Skeletal muscle tissue (tissue), 4 donors: ENCODE results near the gene ZNF524. TPM values are rescaled to one million over a fixed set of nuclear protein-coding genes. Genes with fewer than 3 reads are reported as not detected.

Experiments
- H3K27ac ChIP-seq: one replicate; pipeline ENCODE4 v1.7.0; 2013; ENCODE audit warnings: mild to moderate bottlenecking, low read depth, low read length, inconsistent platforms
- H3K27me3 ChIP-seq, 3 donors: one replicate each; pipeline ENCODE4 v1.7.0; 2013; ENCODE audit warnings: low read length in 3 of 3; ENCODE audit not compliant: control insufficient read depth in 3 of 3, insufficient read depth in 3 of 3
- H3K36me3 ChIP-seq, 3 donors: one replicate each; pipeline ENCODE4 v1.7.0; 2013; ENCODE audit warnings: low read length in 3 of 3; ENCODE audit not compliant: control insufficient read depth in 3 of 3, insufficient read depth in 3 of 3
- H3K4me1 ChIP-seq, 3 donors: one replicate each; pipeline ENCODE4 v1.7.0; 2013; ENCODE audit warnings: low read length in 3 of 3, mild to moderate bottlenecking in 3 of 3; ENCODE audit not compliant: control insufficient read depth in 3 of 3, insufficient read depth in 3 of 3
- H3K4me3 ChIP-seq, 3 donors: one replicate each; pipeline ENCODE4 v1.7.0; 2013; ENCODE audit warnings: low read length in 3 of 3
- H3K9ac ChIP-seq, 3 donors: one replicate each; pipeline ENCODE4 v1.7.0; 2013; ENCODE audit warnings: low read length in 3 of 3, mild to moderate bottlenecking in 3 of 3, moderate library complexity in 2 of 3, low read depth in 1 of 3
- H3K9me3 ChIP-seq, 3 donors: one replicate each; pipeline ENCODE4 v1.7.0; 2013; ENCODE audit warnings: low read length in 3 of 3; ENCODE audit not compliant: control insufficient read depth in 3 of 3
- total RNA-seq: library from RNA; depleted of rRNA; stranded (reverse); fragments of >200 nt; gene quantifications from one replicate; pipeline ENCODE4 v1.2.3, GENCODE V29; 2014
- donor health status: Osteomylitis.

The ZNF524 gene
- total RNA-seq, 1 donor from 2014 or later, result 4.7 TPM

GRCh38 chr19:55637534-55637933 is 37.4 kb downstream of the ZNF524 start:
- Histone ChIP-seq H3K27me3 (no peaks in the 10 kb centered on the region), H3K9ac (peak overlapping the region in 1 of 3 donors; percentile 40), H3K9me3 (no peaks in the 10 kb centered on the region), H3K27ac (no peak overlapping the region), H3K4me1 (peaks cover 57 to 70% (median 66%) of the 10 kb centered on the region in 3 donors), H3K36me3 (peaks cover 0 to 7% (median 2%) of the 10 kb centered on the region in 3 donors), H3K4me3 (peak overlapping the region in 2 of 3 donors; percentile 22 to 31)

GRCh38 chr19:55638864-55639359 is 38.8 kb downstream of the ZNF524 start:
- no peak overlapping the region for H3K27ac ChIP-seq
- no peaks in the 10 kb centered on the region for H3K9me3 ChIP-seq
- H3K4me1 ChIP-seq, result peaks cover 63 to 77% (median 74%) of the 10 kb centered on the region in 3 donors
- no peaks in the 10 kb centered on the region for H3K27me3 ChIP-seq
- H3K36me3 ChIP-seq, result peaks cover 0 to 7% (median 2%) of the 10 kb centered on the region in 3 donors
- no peak overlapping the region for H3K4me3 ChIP-seq
- H3K9ac ChIP-seq, result no peak overlapping the region

DNA sequence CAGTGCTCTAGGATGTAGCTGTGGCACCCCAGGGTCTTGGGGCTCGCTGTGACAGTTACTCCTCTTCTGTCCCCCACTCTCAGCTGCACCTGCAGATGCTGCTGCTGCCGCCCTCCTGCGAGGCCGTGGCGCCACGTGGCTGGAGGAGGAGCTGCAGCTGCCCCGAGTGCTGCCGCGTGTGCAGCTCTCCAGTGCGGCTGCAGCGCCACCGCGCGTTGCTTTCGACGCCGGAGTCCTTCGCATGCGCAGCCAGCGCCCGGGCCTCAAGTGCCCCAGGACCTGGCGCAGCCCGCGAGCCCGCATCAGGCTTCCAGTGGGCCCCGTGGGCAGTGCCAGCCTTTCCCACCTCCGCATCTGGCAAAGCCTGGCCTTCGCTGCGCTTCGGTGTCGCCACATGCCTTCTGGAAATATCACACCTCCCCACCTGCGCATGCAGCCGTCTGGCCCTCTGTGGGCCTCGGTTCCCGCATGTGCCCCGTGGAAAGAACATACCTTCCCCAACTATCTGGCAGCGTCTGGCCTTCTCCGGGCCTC is 40.0 kb downstream of the ZNF524 start:
- Histone ChIP-seq H3K9ac (peak overlapping the region; percentile 82 to 90 (median 84)), H3K4me3 (peak overlapping the region; percentile 79 to 87 (median 81)), H3K27me3 (no peaks in the 10 kb centered on the region), H3K9me3 (no peaks in the 10 kb centered on the region), H3K4me1 (peaks cover 68 to 83% (median 78%) of the 10 kb centered on the region in 3 donors), H3K27ac (peak overlapping the region; percentile 85), H3K36me3 (peaks cover 6 to 12% (median 7%) of the 10 kb centered on the region in 3 donors)

GRCh38 chr19:55640577-55641425 is 40.7 kb downstream of the ZNF524 start, which contains the start of gene ZNF580:
TSS of gene ZNF580 (plus strand) at chr19:55641002. CDS start at chr19:55642509, 1,507 bp downstream.
- Histone ChIP-seq H3K4me1 (peaks cover 64 to 76% (median 74%) of the 10 kb centered on the region in 3 donors), H3K36me3 (peaks cover 10 to 17% (median 14%) of the 10 kb centered on the region in 3 donors), H3K27ac (peak within 1 kb of the TSS; percentile 85), H3K9me3 (no peaks in the 10 kb centered on the region), H3K9ac (peak within 1 kb of the TSS; percentile 82 to 90 (median 84)), H3K4me3 (peak within 1 kb of the TSS; percentile 81 to 87 (median 86)), H3K27me3 (no peaks in the 10 kb centered on the region)

DNA sequence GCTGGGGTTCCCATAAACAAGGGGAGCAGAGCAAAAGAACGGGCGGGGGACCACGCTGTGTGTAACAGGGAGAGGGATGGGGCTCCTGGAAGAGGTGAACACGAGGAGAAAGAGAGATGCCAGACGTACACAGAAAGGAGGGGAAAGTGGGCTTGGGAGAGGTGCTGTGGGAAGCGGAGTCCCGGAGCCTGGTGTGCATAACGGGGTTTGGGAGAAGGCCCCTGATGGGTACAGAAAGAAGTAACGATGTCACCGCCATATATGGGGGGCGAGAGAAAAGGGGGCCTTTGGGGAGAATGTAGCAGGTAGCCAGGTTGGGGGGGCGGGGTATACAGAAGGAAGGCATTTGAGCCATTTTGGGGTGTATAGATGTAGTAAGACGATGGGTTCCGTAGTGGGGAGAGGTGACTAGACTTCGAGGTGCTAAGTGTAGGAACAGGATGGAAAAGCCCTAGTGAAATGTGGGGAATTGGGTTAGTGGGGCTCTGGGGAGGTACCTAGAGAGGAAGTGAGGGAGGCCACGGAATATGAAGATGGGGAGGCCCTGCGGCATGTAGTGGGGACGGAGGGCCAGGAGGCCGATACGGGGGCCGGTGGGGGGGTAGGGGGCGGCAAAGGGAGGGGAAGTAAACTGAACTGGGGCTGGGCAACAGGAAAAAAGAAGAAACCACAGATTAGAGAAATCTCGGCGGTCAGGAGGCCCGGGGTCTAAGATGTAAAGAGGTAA is 41.5 kb downstream of the ZNF524 start:
- Histone ChIP-seq H3K4me1 (peaks cover 56 to 68% (median 66%) of the 10 kb centered on the region in 3 donors), H3K27me3 (no peaks in the 10 kb centered on the region), H3K36me3 (peaks cover 10 to 17% (median 14%) of the 10 kb centered on the region in 3 donors), H3K9ac (peak overlapping the region; percentile 52 to 90 (median 81)), H3K27ac (peak overlapping the region; percentile 85), H3K4me3 (peak overlapping the region; percentile 81 to 87 (median 86)), H3K9me3 (no peaks in the 10 kb centered on the region)

- Histone ChIP-seq H3K36me3 (peaks cover 10 to 17% (median 14%) of the 10 kb centered on the region in 3 donors), H3K9me3 (no peaks in the 10 kb centered on the region), H3K4me3 (peak overlapping the region; percentile 81 to 87 (median 86)), H3K27ac (peak overlapping the region; percentile 85), H3K4me1 (peaks cover 58 to 67% (median 65%) of the 10 kb centered on the region in 3 donors), H3K9ac (peak overlapping the region; percentile 52 to 87 (median 78)), H3K27me3 (no peaks in the 10 kb centered on the region)
Observed at GRCh38 chr19:55642153-55643002, 42.3 kb downstream of the ZNF524 start.

DNA sequence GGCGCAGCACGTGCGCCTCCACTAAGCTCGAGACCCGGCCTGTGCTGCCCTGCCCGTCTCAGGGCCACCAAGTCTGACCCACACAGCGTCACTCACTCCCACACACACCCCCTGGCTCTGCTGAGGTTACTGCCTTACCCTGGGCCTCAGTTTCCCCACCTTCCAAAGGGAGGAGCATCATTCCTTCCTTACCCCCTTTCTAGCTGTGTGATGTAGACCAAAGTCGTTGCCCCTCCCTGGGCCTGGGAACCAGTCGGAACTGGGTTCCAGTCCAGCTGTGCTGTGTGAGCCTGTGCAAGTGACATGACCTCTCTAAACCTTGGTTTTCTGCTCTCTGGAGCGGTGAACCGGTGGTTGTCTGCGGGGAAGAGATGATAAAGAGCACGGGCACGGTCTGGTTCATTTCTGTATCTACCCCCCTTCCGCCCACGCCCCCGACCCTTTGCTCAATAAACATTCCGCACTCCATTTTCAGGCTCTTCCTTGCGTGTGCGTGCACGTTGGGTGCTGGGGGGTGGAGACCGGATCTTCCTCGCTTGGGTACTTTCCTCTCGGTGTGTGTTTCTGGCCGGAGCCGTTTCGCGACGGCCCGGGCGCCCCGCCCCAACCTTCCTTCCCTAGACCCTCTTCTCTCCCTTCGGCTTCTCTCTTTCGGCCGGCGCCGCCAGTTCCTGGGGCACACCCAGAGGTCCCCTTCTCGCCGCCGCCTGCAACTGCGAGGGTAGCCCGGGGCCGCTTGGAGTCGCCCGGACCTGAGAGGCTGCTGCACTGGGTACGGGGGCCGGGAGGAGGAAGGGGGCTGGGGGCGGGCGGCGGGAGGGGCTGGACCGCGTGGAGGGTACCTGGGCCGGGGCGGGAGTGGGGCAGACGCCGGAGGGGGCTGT is 43.2 kb downstream of the ZNF524 start, which contains the start of gene ZNF581:
Gene ZNF581 (plus strand): TSS at position 647 of the 884 bp plus-strand sequence. CDS start 923 bp downstream, outside the sequence.
- Histone ChIP-seq H3K9ac (peak within 1 kb of the TSS; percentile 78 to 87 (median 82)), H3K9me3 (no peaks in the 10 kb centered on the region), H3K36me3 (peaks cover 10 to 14% (median 12%) of the 10 kb centered on the region in 3 donors), H3K4me3 (peak within 1 kb of the TSS; percentile 81 to 86 (median 81)), H3K27me3 (no peaks in the 10 kb centered on the region), H3K27ac (peak within 1 kb of the TSS; percentile 65), H3K4me1 (peaks cover 55 to 63% (median 61%) of the 10 kb centered on the region in 3 donors)

GRCh38 chr19:55643887-55644176 is 43.7 kb downstream of the ZNF524 start:
- Histone ChIP-seq H3K9me3 (no peaks in the 10 kb centered on the region), H3K4me1 (peaks cover 58 to 63% (median 63%) of the 10 kb centered on the region in 3 donors), H3K9ac (peak overlapping the region; percentile 78 to 87 (median 82)), H3K4me3 (peak overlapping the region; percentile 81 to 82 (median 81)), H3K27ac (peak overlapping the region; percentile 65), H3K27me3 (no peaks in the 10 kb centered on the region), H3K36me3 (peaks cover 10 to 14% (median 10%) of the 10 kb centered on the region in 3 donors)
